Measurements from ENCODE around the gene TNRC18. TPM values are rescaled to one million over a fixed set of nuclear protein-coding genes. Genes with fewer than 3 reads are reported as not detected.
"Not testable (repeated sequence)": the region's sequence is repeated elsewhere in the genome, so short reads cannot be mapped to it uniquely, and the experiment has no call there.

The TNRC18 gene
- total RNA-seq, 1 donor from 2014 or later: 38.4 TPM

GRCh38 chr7:5284304-5285281 is 139.0 kb downstream of the TNRC18 start:
- no peaks in the 10 kb centered on the region for H3K36me3 ChIP-seq (ENCODE audit: control insufficient read depth, insufficient read depth, low read length)
- peaks cover 6% of the 10 kb centered on the region for H3K27me3 ChIP-seq (ENCODE audit: control insufficient read depth, insufficient read depth, low read length)
- TF ChIP-seq CTCF (IDR thresholded peaks at IDR 0.05; ENCODE audit: insufficient read depth, low read length, poor library complexity, severe bottlenecking): peak; percentile 72
- DNase-seq (ENCODE audit: low read depth): no peak
- no peak overlapping the region for H3K4me3 ChIP-seq (ENCODE audit: low read depth, low read length)

- Histone ChIP-seq H3K4me3 (ENCODE audit: low read depth, low read length) (peak overlapping the region; percentile 37), H3K36me3 (ENCODE audit: control insufficient read depth, insufficient read depth, low read length) (no peaks in the 10 kb centered on the region), H3K27me3 (ENCODE audit: control insufficient read depth, insufficient read depth, low read length) (peaks cover 6% of the 10 kb centered on the region)
- TF ChIP-seq CTCF (IDR thresholded peaks at IDR 0.05; ENCODE audit: insufficient read depth, low read length, poor library complexity, severe bottlenecking): no peak
- no peak for DNase-seq (ENCODE audit: low read depth)
Measured at GRCh38 chr7:5283421-5284303, 140.0 kb downstream of the TNRC18 start.

GRCh38 chr7:5282543-5283316 is 140.9 kb downstream of the TNRC18 start, which contains the start of gene SLC29A4:
SLC29A4 (plus strand) TSS chr7:5282943; CDS start chr7:5287817, 4,874 bp downstream.
- no peak for TF ChIP-seq CTCF (IDR thresholded peaks at IDR 0.05; ENCODE audit: insufficient read depth, low read length, poor library complexity, severe bottlenecking)
- H3K27me3 ChIP-seq (ENCODE audit: control insufficient read depth, insufficient read depth, low read length): peaks cover 6% of the 10 kb centered on the region
- peak within 1 kb of the TSS; percentile 37 for H3K4me3 ChIP-seq (ENCODE audit: low read depth, low read length)
- DNase-seq (ENCODE audit: low read depth): no peak
- no peaks in the 10 kb centered on the region for H3K36me3 ChIP-seq (ENCODE audit: control insufficient read depth, insufficient read depth, low read length)

- DNase-seq (ENCODE audit: low read depth); H3K4me3 ChIP-seq (ENCODE audit: low read depth, low read length); H3K27me3 ChIP-seq (ENCODE audit: control insufficient read depth, insufficient read depth, low read length); H3K36me3 ChIP-seq (ENCODE audit: control insufficient read depth, insufficient read depth, low read length): not testable (repeated sequence)
Measured at GRCh38 chr7:5281598-5282500, 141.8 kb downstream of the TNRC18 start.

GRCh38 chr7:5279734-5280133 is 143.9 kb downstream of the TNRC18 start:
- peaks cover 6% of the 10 kb centered on the region for H3K27me3 ChIP-seq (ENCODE audit: control insufficient read depth, insufficient read depth, low read length)
- H3K4me3 ChIP-seq (ENCODE audit: low read depth, low read length): no peak overlapping the region
- H3K36me3 ChIP-seq (ENCODE audit: control insufficient read depth, insufficient read depth, low read length): no peaks in the 10 kb centered on the region
- TF ChIP-seq CTCF (IDR thresholded peaks at IDR 0.05; ENCODE audit: insufficient read depth, low read length, poor library complexity, severe bottlenecking): no peak
- no peak for DNase-seq (ENCODE audit: low read depth)

Data from kidney epithelial cell (primary cell).